DMS153 treated with DMSO at 0.1 percent for 48 hours (cell line): ENCODE results near the gene RBM12.
"Not testable (repeated sequence)": the region's sequence is repeated elsewhere in the genome, so short reads cannot be mapped to it uniquely, and the experiment has no call there.

Source experiments
- DNase-seq: peaks from one replicate; lab custom pipeline; 2025; ENCODE audit not compliant: unreplicated experiment; lab: John Stamatoyannopoulos, UW

The RBM12 gene

GRCh38 chr20:35698298-35699126 lies 33.8 kb upstream of the RBM12 start:
- no peak for DNase-seq

GRCh38 chr20:35697696-35698297 lies 33.1 kb upstream of the RBM12 start:
- DNase-seq = no peak

DNA sequence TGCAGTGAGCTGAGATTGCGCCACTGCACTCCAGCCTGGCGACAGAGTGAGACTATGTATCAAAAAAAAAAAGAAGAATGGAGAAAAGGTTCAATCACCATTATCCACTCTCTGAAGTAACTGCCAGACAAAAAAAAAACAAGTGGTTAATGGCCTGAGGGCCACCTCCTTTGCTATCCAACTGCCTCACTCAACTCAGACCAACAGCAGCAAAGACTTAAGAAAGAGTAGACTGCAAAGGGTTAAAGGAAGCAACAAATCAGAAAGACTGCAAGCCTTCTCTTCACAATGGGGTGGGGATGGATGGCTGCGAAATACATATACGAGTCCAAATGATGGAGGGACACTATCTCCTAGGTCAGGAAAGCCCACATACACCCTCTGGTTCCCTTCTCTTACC lies 31.3 kb upstream of the RBM12 start:
- no peak for DNase-seq

DNA sequence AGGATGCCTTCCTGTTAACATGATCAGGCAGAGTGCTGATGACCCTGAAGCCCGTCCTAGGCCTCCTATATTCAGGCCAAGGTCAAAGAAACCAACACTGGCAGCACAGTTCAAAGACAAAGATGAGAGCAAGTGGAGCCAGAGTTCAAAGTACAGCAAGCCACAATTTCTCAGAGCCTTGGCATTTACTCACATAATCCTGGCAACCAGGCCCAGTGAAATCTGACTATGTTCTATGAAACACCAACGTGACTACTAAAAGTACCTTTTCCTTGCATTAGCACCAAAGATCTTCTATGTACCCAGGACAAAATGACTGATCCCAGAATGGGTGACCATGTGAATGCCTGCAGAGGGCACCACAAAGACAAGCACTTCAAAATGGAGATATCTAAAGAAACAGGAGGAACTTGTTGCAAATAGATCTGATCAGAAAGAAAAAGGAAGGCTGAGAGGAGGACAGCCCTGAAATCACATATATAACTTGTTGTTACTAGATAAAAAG lies 30.6 kb upstream of the RBM12 start:
- no peak for DNase-seq

GRCh38 chr20:35690265-35690664 lies 25.6 kb upstream of the RBM12 start:
- no peak for DNase-seq

GRCh38 chr20:35686872-35687271 lies 22.2 kb upstream of the RBM12 start:
- DNase-seq = not testable (repeated sequence)

- DNase-seq = not testable (repeated sequence)
Measured at GRCh38 chr20:35685368-35685767, 20.7 kb upstream of the RBM12 start.

- DNase-seq = no peak
Measured at GRCh38 chr20:35681960-35682359, 17.3 kb upstream of the RBM12 start.

- no peak for DNase-seq
Measured at GRCh38 chr20:35680452-35681183, 15.9 kb upstream of the RBM12 start.

- no peak for DNase-seq
Measured at GRCh38 chr20:35674921-35675320, 10.2 kb upstream of the RBM12 start.

DNA sequence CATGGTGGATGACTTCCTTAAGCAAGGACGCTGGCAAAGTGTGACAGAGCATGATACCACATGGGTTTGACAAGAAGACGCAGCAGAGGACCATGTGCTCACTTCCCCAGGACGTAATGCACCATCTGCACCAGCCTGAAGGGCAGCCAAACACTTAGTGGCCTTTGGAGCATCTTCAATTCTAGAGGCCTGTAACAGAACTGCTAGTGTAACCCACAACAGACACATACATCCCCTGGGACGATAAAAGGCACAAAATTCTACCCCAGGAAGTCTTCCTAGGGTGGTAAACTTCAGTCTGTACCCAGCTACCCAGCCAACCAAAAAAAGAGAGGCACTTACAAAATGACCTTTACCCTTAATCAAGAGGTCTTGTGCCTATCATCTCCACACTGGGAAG lies 9.2 kb upstream of the RBM12 start:
- no peak for DNase-seq

DNA sequence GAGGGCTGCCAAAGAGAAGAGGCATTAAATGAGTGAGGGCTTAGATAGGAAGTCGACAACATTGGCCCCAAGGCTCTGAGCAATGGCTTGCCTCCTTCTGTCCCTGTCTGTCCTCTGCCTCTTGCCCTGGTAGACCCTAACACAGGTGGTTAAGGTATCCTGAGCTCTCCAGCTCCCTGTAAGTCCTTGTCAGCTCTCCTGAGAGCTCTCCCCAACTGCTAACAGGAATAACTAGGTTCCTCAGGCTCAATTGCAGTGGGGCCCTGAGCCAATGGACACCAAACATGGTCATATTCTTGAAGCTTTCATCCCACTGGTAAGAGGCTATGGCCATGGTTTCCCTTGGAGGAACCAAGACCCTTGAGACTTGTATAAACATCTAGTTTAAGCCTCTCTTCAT lies 5.0 kb upstream of the RBM12 start:
- DNase-seq = no peak

- no peak for DNase-seq
Measured at GRCh38 chr20:35669221-35669620, 4.5 kb upstream of the RBM12 start.

DNA sequence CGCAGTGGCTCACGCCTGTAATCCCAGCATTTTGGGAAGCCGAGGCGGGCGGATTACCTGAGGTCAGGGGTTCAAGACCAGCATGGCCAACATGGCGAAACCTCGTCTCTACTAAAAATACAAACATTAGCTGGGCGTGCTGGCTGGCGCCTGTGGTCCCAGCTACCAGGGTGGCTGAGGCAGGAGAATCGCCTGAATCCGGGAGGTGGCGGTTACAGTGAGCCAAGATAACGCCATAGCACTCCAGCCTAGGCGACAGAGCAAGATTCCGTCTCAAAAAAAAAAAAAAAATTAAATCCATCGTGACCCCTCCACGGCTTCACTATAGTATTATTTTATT lies 1.2 kb upstream of the RBM12 start:
- no peak for DNase-seq

DNA sequence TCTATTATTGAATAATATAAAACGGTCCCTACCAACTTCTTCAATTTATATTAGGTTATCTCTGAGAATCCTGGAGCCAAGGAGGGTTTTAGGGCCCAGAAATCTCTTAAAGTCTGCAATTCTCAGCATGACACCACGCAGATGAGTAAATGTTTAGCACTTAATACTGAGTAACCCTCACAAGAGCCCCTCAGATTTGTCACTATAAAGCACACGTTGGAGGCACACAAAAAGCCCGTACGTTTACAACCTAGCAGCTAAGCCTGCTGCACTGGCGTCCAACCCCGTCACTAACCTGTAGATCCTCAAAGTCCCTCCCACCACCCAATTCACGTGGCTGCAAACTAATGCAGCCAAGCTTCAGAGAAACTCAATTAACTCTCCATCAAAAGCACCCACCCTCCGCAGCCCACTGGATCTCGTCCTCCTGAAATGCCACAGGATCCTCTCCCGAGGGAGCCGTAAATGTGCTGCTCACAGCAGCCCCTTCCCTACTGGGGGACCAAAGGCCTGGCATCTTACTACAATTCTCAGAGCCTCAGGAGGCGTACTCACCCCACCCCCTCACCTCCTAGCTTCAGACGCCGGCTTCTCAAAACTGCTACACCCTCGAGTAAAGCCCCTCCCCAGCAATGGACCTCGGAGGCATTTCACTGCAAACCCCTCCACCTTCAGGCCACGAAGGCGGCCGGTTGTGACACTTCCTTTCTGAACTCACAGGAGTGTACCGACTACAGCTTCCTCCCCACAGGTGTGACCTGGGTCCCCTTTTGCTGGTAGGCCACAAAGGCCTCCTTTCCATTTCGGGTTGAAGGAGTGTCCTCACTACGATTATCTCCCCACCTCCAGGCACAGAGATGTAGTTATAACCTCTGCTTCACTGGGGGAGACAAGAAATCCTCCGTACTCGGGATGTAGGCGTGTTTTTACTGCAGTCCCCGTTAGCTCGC lies 909 bp downstream of the RBM12 start:
- DNase-seq = peak; percentile 48

- no peak for DNase-seq
Measured at GRCh38 chr20:35662551-35662950, 2.1 kb downstream of the RBM12 start.

GRCh38 chr20:35661908-35662307 lies 2.8 kb downstream of the RBM12 start:
- DNase-seq = no peak

GRCh38 chr20:35661053-35661452 lies 3.6 kb downstream of the RBM12 start:
- no peak for DNase-seq

- DNase-seq = no peak
Measured at GRCh38 chr20:35660122-35660937, 4.4 kb downstream of the RBM12 start.

DNA sequence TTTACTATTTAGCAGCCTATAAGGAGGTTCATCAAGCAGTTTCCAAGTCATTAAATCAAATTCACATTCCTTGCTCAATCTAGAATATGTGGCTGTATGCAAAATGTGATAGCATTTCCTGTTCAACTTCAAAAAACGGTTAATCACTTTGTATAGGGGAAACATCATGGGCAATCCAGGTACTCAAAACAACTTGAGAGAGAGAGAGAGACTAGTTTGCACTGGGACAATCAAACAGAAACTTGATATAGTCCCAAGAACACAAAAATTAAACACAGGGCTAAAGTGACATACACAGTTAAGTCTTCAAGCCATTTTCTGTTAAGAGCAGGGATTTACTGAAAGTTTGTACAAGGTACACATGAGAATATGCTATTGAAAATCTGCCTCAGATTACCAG lies 7.4 kb downstream of the RBM12 start:
- no peak for DNase-seq
